Measurements from ENCODE around the gene SPRN.
"Not testable (repeated sequence)": the region's sequence is repeated elsewhere in the genome, so short reads cannot be mapped to it uniquely, and the experiment has no call there.

SPRN gene

GRCh38 chr10:133424601-133425000 lies at the start of gene SPRN:
SPRN (minus strand) TSS chr10:133424625; CDS start chr10:133423681, 944 bp downstream.
- not testable (repeated sequence) for DNase-seq

GRCh38 chr10:133474027-133474426 lies 49.6 kb upstream of the SPRN start:
- no peak for DNase-seq

- no peak for DNase-seq
These were observed 48.8 kb upstream of the SPRN start for GRCh38 chr10:133473270-133473669.

GRCh38 chr10:133471300-133472109 lies 47.1 kb upstream of the SPRN start:
- DNase-seq: no peak

- DNase-seq: not testable (repeated sequence)
These were observed 44.8 kb upstream of the SPRN start for GRCh38 chr10:133469205-133469604.

GRCh38 chr10:133467286-133467911 lies 43.0 kb upstream of the SPRN start:
- no peak for DNase-seq

GRCh38 chr10:133466683-133467275 lies 42.4 kb upstream of the SPRN start:
- no peak for DNase-seq

GRCh38 chr10:133465950-133466474 lies 41.6 kb upstream of the SPRN start:
- DNase-seq: no peak

GRCh38 chr10:133465191-133465949 lies 40.9 kb upstream of the SPRN start:
- no peak for DNase-seq

- no peak for DNase-seq
These were observed 40.2 kb upstream of the SPRN start for GRCh38 chr10:133464582-133465031.

GRCh38 chr10:133462512-133463305 lies 38.3 kb upstream of the SPRN start:
- DNase-seq: no peak

GRCh38 chr10:133461841-133462240 lies 37.4 kb upstream of the SPRN start:
- DNase-seq: no peak

- DNase-seq: no peak
These were observed 36.6 kb upstream of the SPRN start for GRCh38 chr10:133461027-133461426.

GRCh38 chr10:133460208-133460769 lies 35.9 kb upstream of the SPRN start:
- DNase-seq: no peak

GRCh38 chr10:133459454-133460207 lies 35.2 kb upstream of the SPRN start:
- no peak for DNase-seq

GRCh38 chr10:133458710-133459453 lies 34.5 kb upstream of the SPRN start:
- DNase-seq: no peak

GRCh38 chr10:133458021-133458709 lies 33.7 kb upstream of the SPRN start:
- DNase-seq: no peak

- no peak for DNase-seq
These were observed 32.8 kb upstream of the SPRN start for GRCh38 chr10:133457100-133457841.

Measured in CD4-positive, alpha-beta T cell treated with Interleukin-15 for 1 hour (primary cell).